ENCODE measurements around the gene BHMT2. TPM values are rescaled to one million over a fixed set of nuclear protein-coding genes. Genes with fewer than 3 reads are reported as not detected.

BHMT2 gene
- total and polyA plus RNA-seq, 2 of the 13 experiments (the other 11 are each of a cell fraction or from before 2014, with no cell fraction given) = 13.8 to 18.8 TPM

GRCh38 chr5:79069488-79070349 is at the start of gene BHMT2, which contains the start of gene DMGDH (continued):
- TF ChIP-seq TBX2 (CRISPR knock-in tag; IDR thresholded peaks at IDR 0.05; ENCODE audit: borderline replicate concordance) (peak; percentile 29; the same call in 1 of the 2 replicates), KAT2B (IDR thresholded peaks at IDR 0.05; ENCODE audit: borderline replicate concordance, low read depth, low read length) (no peak), ZSCAN30 (CRISPR knock-in tag; IDR thresholded peaks at IDR 0.05) (no peak), KMT2A (CRISPR knock-in tag; IDR thresholded peaks at IDR 0.05) (peak; percentile 72), ZGPAT (CRISPR knock-in tag; IDR thresholded peaks at IDR 0.05) (peak; percentile 32), PHF20 (CRISPR knock-in tag; IDR thresholded peaks at IDR 0.05) (0 out of 2 replicates have a peak, but pooled peaks have one; percentile 30), ATM (IDR thresholded peaks at IDR 0.05; ENCODE audit: borderline replicate concordance) (no peak), ZNF777 (CRISPR knock-in tag; IDR thresholded peaks at IDR 0.05) (peak; percentile 94), CAMTA2 (CRISPR knock-in tag; IDR thresholded peaks at IDR 0.05; ENCODE audit: borderline replicate concordance) (no peak), GATA4 (IDR thresholded peaks at IDR 0.05; ENCODE audit: borderline replicate concordance, low read depth) (no peak), ZNF335 (CRISPR knock-in tag; IDR thresholded peaks at IDR 0.05) (no peak), BORCS8-MEF2B (CRISPR knock-in tag; IDR thresholded peaks at IDR 0.05) (0 out of 2 replicates have a peak, but pooled peaks have one; percentile 28), ZNF441 (CRISPR knock-in tag; IDR thresholded peaks at IDR 0.05; ENCODE audit: borderline replicate concordance) (peak; percentile 82), ZSCAN31 (CRISPR knock-in tag; IDR thresholded peaks at IDR 0.05; ENCODE audit: low read depth) (peak; percentile 62; the same call in 1 of the 2 replicates), TCF12 (IDR thresholded peaks at IDR 0.05) (no peak), TCF12 (CRISPR knock-in tag; IDR thresholded peaks at IDR 0.05) (peak; percentile 67; the same call in 1 of the 2 replicates), ZNF703 (CRISPR knock-in tag; IDR thresholded peaks at IDR 0.05; ENCODE audit: borderline replicate concordance) (no peak), ATF2 (CRISPR knock-in tag; IDR thresholded peaks at IDR 0.05) (peak; percentile 24; the same call in 1 of the 2 replicates), HDAC2 (CRISPR knock-in tag; IDR thresholded peaks at IDR 0.05) (0 out of 2 replicates have a peak, but pooled peaks have one; percentile 57), TOE1 (CRISPR knock-in tag; IDR thresholded peaks at IDR 0.05) (no peak), TERF1 (CRISPR knock-in tag; IDR thresholded peaks at IDR 0.05) (no peak), ZNF331 (CRISPR knock-in tag; IDR thresholded peaks at IDR 0.05) (0 out of 2 replicates have a peak, but pooled peaks have one; percentile 43), TFAP4 (IDR thresholded peaks at IDR 0.05; ENCODE audit: borderline replicate concordance, low read depth) (0 out of 2 replicates have a peak, but pooled peaks have one; percentile 5), ZNF275 (CRISPR knock-in tag; IDR thresholded peaks at IDR 0.05; ENCODE audit: borderline replicate concordance) (no peak)
